IMR-90 (cell line): ENCODE results near the gene SLC41A1. TPM values are rescaled to one million over a fixed set of nuclear protein-coding genes. Genes with fewer than 3 reads are reported as not detected.

Experiments used
- ATAC-seq: fragments of 200-7000 bp; cut with Tn5 transposase; 2 replicates; pipeline ENCODE4 v1.9.1; 2020; ENCODE audit warnings: low read depth, mild to moderate bottlenecking, moderate library complexity
- BruUV-seq: library from RNA; stranded (reverse); fragments of 400-500 nt; replicated peaks from 2 replicates; lab custom pipeline; 2021; lab: Mats Ljungman, UMichigan
- CTCF ChIA-PET: fragments of 300-600 bp; formaldehyde crosslinking; extraction: SDS; loops from one replicate; lab custom pipeline; 2021; ENCODE audit warnings: antibody characterized with exemption; lab: Yijun Ruan, JAX
- POLR2A ChIA-PET: fragments of 300-600 bp; sonication (Branson Sonifier 250); formaldehyde crosslinking; loops from one replicate; lab custom pipeline; 2022; ENCODE audit warnings: antibody characterized with exemption; ENCODE audit not compliant: unreplicated experiment; lab: Charles Lee
- DNase-seq: peaks from one replicate; pipeline ENCODE4 v3.0.0; 2013
- H2AFZ ChIP-seq: replicated peaks from 2 replicates; pipeline ENCODE3; 2013; ENCODE audit warnings: low read length, mild to moderate bottlenecking; ENCODE audit not compliant: poor library complexity
- H2AK5ac ChIP-seq: 2 replicates; pipeline ENCODE4 v1.6.1; 2013; ENCODE audit warnings: low read depth, low read length, inconsistent platforms
- H2AK9ac ChIP-seq: replicated peaks from 2 replicates; pipeline ENCODE3; 2013; ENCODE audit warnings: mild to moderate bottlenecking, low read depth, low read length, moderate library complexity; ENCODE audit not compliant: poor library complexity
- H2BK120ac ChIP-seq: 2 replicates; pipeline ENCODE4 v1.6.1; 2013; ENCODE audit warnings: low read depth, low read length, inconsistent platforms
- H2BK15ac ChIP-seq: 3 replicates; pipeline ENCODE4 v1.6.1; 2013; ENCODE audit warnings: low read depth, low read length, inconsistent platforms
- H2BK20ac ChIP-seq: 2 replicates; pipeline ENCODE4 v1.6.1; 2013; ENCODE audit warnings: low read depth, mild to moderate bottlenecking, inconsistent platforms, low read length, moderate library complexity
- H2BK5ac ChIP-seq: 2 replicates; pipeline ENCODE4 v1.6.1; 2013; ENCODE audit warnings: mild to moderate bottlenecking, low read depth, low read length, inconsistent platforms; ENCODE audit not compliant: poor library complexity, severe bottlenecking
- H3K14ac ChIP-seq: replicated peaks from 2 replicates; pipeline ENCODE4 v1.6.1; 2013; ENCODE audit warnings: low read depth, low read length, inconsistent platforms
- H3K18ac ChIP-seq: 2 replicates; pipeline ENCODE4 v1.6.1; 2013; ENCODE audit warnings: low read depth, low read length, control low read depth
- H3K23ac ChIP-seq: 2 replicates; pipeline ENCODE4 v1.6.1; 2013; ENCODE audit warnings: low read depth, low read length, inconsistent platforms
- H3K27ac ChIP-seq: 2 replicates; pipeline ENCODE4 v1.5.1; 2013; ENCODE audit warnings: mild to moderate bottlenecking, control low read depth, low read length; ENCODE audit not compliant: insufficient read depth
- H3K27me3 ChIP-seq: 2 replicates; pipeline ENCODE4 v1.6.1; 2013; ENCODE audit warnings: low read length; ENCODE audit not compliant: control insufficient read depth, insufficient read depth
- H3K36me3 ChIP-seq: 2 replicates; pipeline ENCODE4 v1.6.1; 2013; ENCODE audit warnings: low read length, mixed read lengths; ENCODE audit not compliant: control insufficient read depth, insufficient read depth
- H3K4ac ChIP-seq: 2 replicates; pipeline ENCODE4 v1.6.1; 2013; ENCODE audit warnings: low read depth, low read length, inconsistent platforms
- H3K4me1 ChIP-seq: 2 replicates; pipeline ENCODE4 v1.6.1; 2013; ENCODE audit warnings: low read length, mixed read lengths; ENCODE audit not compliant: control insufficient read depth, insufficient read depth
- H3K4me2 ChIP-seq: 2 replicates; pipeline ENCODE4 v1.6.1; 2013; ENCODE audit warnings: low read depth, mild to moderate bottlenecking, control low read depth, low read length, moderate library complexity
- H3K4me3 ChIP-seq: 2 replicates; pipeline ENCODE4 v1.5.1; 2013; ENCODE audit warnings: low read depth, mild to moderate bottlenecking, control low read depth, low read length, moderate library complexity; ENCODE audit not compliant: insufficient read depth
- H3K56ac ChIP-seq: 2 replicates; pipeline ENCODE4 v1.6.1; 2013; ENCODE audit warnings: low read length, inconsistent platforms; ENCODE audit not compliant: insufficient read depth; ENCODE audit errors: extremely low read depth
- H3K79me1 ChIP-seq, 2 experiments: 2 replicates each; pipeline ENCODE4 v1.6.1; 2013; ENCODE audit warnings: low read length in 2 of 2, inconsistent platforms in 1 of 2, low read depth in 1 of 2
- H3K9ac ChIP-seq: 2 replicates; pipeline ENCODE4 v1.6.1; 2013; ENCODE audit warnings: low read depth, low read length, control low read depth
- H3K9me1 ChIP-seq: 2 replicates; pipeline ENCODE4 v1.6.1; 2013; ENCODE audit warnings: low read length, inconsistent platforms; ENCODE audit not compliant: insufficient read depth
- H3K9me3 ChIP-seq: 2 replicates; pipeline ENCODE4 v1.6.1; 2013; ENCODE audit warnings: low read length; ENCODE audit not compliant: control insufficient read depth, insufficient read depth
- H4K20me1 ChIP-seq: 2 replicates; pipeline ENCODE4 v1.6.1; 2013; ENCODE audit warnings: low read length, inconsistent platforms; ENCODE audit not compliant: insufficient read depth
- H4K5ac ChIP-seq: 2 replicates; pipeline ENCODE4 v1.6.1; 2013; ENCODE audit warnings: mild to moderate bottlenecking, low read depth, low read length, control low read depth
- H4K8ac ChIP-seq, 2 experiments: 2 replicates each; pipeline ENCODE4 v1.6.1; 2013; ENCODE audit warnings: low read depth in 2 of 2, low read length in 2 of 2, control low read depth in 1 of 2, inconsistent platforms in 1 of 2
- H4K91ac ChIP-seq: 2 replicates; pipeline ENCODE4 v1.6.1; 2013; ENCODE audit warnings: low read depth, low read length, inconsistent platforms; ENCODE audit not compliant: insufficient read depth
- BHLHE40 ChIP-seq: fragments of 150-350 bp; IDR thresholded peaks from 2 replicates; pipeline ENCODE4 v1.6.1; 2016; ENCODE audit warnings: mild to moderate bottlenecking, low read depth, low read length
- WGBS, 2 experiments: methylation state at CpG; one replicate each; pipeline versions ENCODE4 v1.1.5 to v1.1.7; 2013; ENCODE audit warnings: missing lambda C conversion rate in 2 of 2; ENCODE audit not compliant: insufficient read length in 1 of 2; ENCODE audit errors: extremely low coverage in 2 of 2; 5-methylcytosine and 5-hydroxymethylcytosine counted together
- dilution Hi-C: fragments of 300-500 bp; cut with HindIII; formaldehyde crosslinking; loops from one replicate; pipeline ENCODE4 v1.14.3; 2018; ENCODE audit warnings: low sequenced_read_pairs; ENCODE audit not compliant: unreplicated experiment
- in situ Hi-C: fragments of 300-500 bp; cut with MboI; formaldehyde crosslinking; loops from 3 replicates; pipeline ENCODE4 v1.14.3; 2019; ENCODE audit warnings: low sequenced_read_pairs, inconsistent platforms, mixed read lengths
- intact Hi-C: fragments of 100-400 bp; cut with micrococcal nuclease; formaldehyde crosslinking; loops from 2 replicates; pipeline ENCODE4 v1.10.0; 2022
- polyA plus RNA-seq, 3 experiments: library from polyadenylated mRNA; depleted of rRNA; stranded (reverse); fragments of >200 nt; gene quantifications; 2 replicates each; pipeline ENCODE4 v1.2.3, GENCODE V29; 2012; ENCODE audit warnings: low replicate concordance in 1 of 3
- total RNA-seq: library from RNA; depleted of rRNA; stranded (reverse); fragments of >200 nt; gene quantifications from 2 replicates; pipeline ENCODE4 v1.2.3, GENCODE V29; 2012

The SLC41A1 gene
- total and polyA plus RNA-seq, 2 of the 4 experiments (the other 2 are of a cell fraction): 6.3 to 26.3 TPM

DNA sequence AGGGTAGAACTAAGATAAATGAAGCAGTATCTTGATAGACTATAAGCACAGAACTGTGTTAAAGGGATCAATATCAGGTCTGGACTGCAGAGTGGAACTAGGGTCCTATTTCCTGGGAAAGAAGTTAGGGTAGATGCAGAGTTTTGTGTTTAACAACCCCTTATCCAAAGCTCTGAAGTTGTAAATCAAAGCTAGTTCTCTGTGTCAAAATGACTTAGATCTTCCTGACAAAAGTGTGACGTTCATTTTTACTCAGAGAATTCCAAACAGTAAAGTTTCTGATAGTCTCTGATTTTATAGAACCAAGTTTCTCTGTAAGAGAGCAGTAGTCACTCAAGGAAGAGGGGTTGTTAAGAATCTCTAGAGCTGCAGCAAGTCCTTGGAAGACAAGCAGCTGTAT lies 71.3 kb downstream of the SLC41A1 start:
- H3K27me3 ChIP-seq: no peaks in the 10 kb centered on the region
- no peak overlapping the region for H3K9ac ChIP-seq
- H4K8ac ChIP-seq: no peak overlapping the region
- H3K4me3 ChIP-seq: no peak overlapping the region
- H2BK5ac ChIP-seq: no peak overlapping the region
- dilution Hi-C loops (no loop called here), in situ Hi-C loops (no loop called here), intact Hi-C loops (no loop called here)
- no peak overlapping the region for H3K56ac ChIP-seq
- no peak overlapping the region for H2BK120ac ChIP-seq
- no peak for DNase-seq
- H3K4me2 ChIP-seq: no peak overlapping the region
- no peak for ATAC-seq
- no peak overlapping the region for H4K5ac ChIP-seq
- H2BK15ac ChIP-seq: no peak overlapping the region
- WGBS, 2 experiments: no CpG with 5 or more reads among the region's 1 CpG
- peaks cover 7% of the 10 kb centered on the region for H3K36me3 ChIP-seq
- no peak overlapping the region for H2AK9ac ChIP-seq
- ChIA-PET CTCF (interaction anchor here (0.6 kb wide), 1 partner anchor 33 kb away, joined by 3 read pairs; no protein-coding TSS in a partner anchor), POLR2A (no interaction called here)
- H3K4ac ChIP-seq: no peak overlapping the region
- no peak overlapping the region for H2AFZ ChIP-seq
- TF ChIP-seq BHLHE40: no peak
- H4K91ac ChIP-seq: no peak overlapping the region
- no peak overlapping the region for H3K18ac ChIP-seq
- H3K23ac ChIP-seq: no peak overlapping the region
- H3K9me3 ChIP-seq: no peaks in the 10 kb centered on the region
- H3K4me1 ChIP-seq: peaks cover 7% of the 10 kb centered on the region; the same call in 1 of the 2 replicates
- H4K20me1 ChIP-seq: peaks cover 82% of the 10 kb centered on the region
- H3K27ac ChIP-seq: no peak overlapping the region
- H2BK20ac ChIP-seq: no peak overlapping the region
- peaks cover 8% of the 10 kb centered on the region for H3K9me1 ChIP-seq
- H3K79me1 ChIP-seq: peaks cover 3 to 50% of the 10 kb centered on the region in 2 experiments
- H2AK5ac ChIP-seq: no peak overlapping the region
- H3K14ac ChIP-seq: no peak overlapping the region
- no TSS peak for BruUV-seq
